ENCODE measurements around the gene RAB11B. TPM values are rescaled to one million over a fixed set of nuclear protein-coding genes. Genes with fewer than 3 reads are reported as not detected.

The RAB11B gene
- total and polyA plus RNA-seq, 8 donors: 47.7 to 116 (median 79.4) TPM

- Histone ChIP-seq H3K9me3 (no peaks in the 10 kb centered on the region), H3K36me3 (peaks cover 0 to 11% (median 6%) of the 10 kb centered on the region in 4 donors), H3K27me3 (no peaks in the 10 kb centered on the region), H3K4me1 (peaks cover 52 to 62% (median 57%) of the 10 kb centered on the region in 4 donors), H3K27ac (peak overlapping the region; percentile 94 to 98 (median 97)), H3K4me3 (peak overlapping the region; percentile 94 to 95 (median 94))
- no peak for DNase-seq
- no peak for TF ChIP-seq CTCF (IDR thresholded peaks at IDR 0.05)
- TF ChIP-seq POLR2A (IDR thresholded peaks at IDR 0.05): no peak
- TF ChIP-seq EP300 (IDR thresholded peaks at IDR 0.05): no peak
- TF ChIP-seq POLR2AphosphoS5 (IDR thresholded peaks at IDR 0.05): no peak
- intact Hi-C loops (cut with DNase I; ENCODE audit: low total_unique reads): no loop called here
- 14 to 22% (median 15%) methylated on average over 16 of the region's 16 CpGs for WGBS, 5 donors
These were observed 56.0 kb downstream of the RAB11B start for GRCh38 chr19:8446061-8446709.

GRCh38 chr19:8449830-8450229 lies 59.7 kb downstream of the RAB11B start:
- H3K27me3 ChIP-seq: no peaks in the 10 kb centered on the region
- peaks cover 78 to 90% (median 85%) of the 10 kb centered on the region in 4 donors for H3K4me1 ChIP-seq
- peak overlapping the region in 3 of 5 donors; percentile 30 to 33 (median 32) for H3K27ac ChIP-seq
- WGBS, 5 donors: 50 to 73% (median 59%) methylated on average over 7 to 8 of the region's 8 CpGs
- intact Hi-C loops (cut with DNase I; ENCODE audit: low total_unique reads): no loop called here
- peak in 1 of 2 donors; percentile 49 for DNase-seq
- peaks cover 0 to 30% (median 14%) of the 10 kb centered on the region in 4 donors for H3K36me3 ChIP-seq
- H3K9me3 ChIP-seq: no peaks in the 10 kb centered on the region
- TF ChIP-seq POLR2AphosphoS5 (IDR thresholded peaks at IDR 0.05) (no peak), CTCF (IDR thresholded peaks at IDR 0.05) (no peak), EP300 (IDR thresholded peaks at IDR 0.05) (no peak), POLR2A (IDR thresholded peaks at IDR 0.05) (no peak)
- no peak overlapping the region for H3K4me3 ChIP-seq

GRCh38 chr19:8451377-8451776 lies 61.2 kb downstream of the RAB11B start:
- no peaks in the 10 kb centered on the region for H3K27me3 ChIP-seq

GRCh38 chr19:8451885-8452284 lies 61.7 kb downstream of the RAB11B start:
- H3K27ac ChIP-seq: peak overlapping the region in 3 of 5 donors; percentile 5 to 38 (median 33)
- intact Hi-C loops (cut with DNase I; ENCODE audit: low total_unique reads): no loop called here
- H3K36me3 ChIP-seq: peaks cover 10 to 43% (median 29%) of the 10 kb centered on the region in 4 donors
- peak in 1 of 2 donors; percentile 41 for DNase-seq
- TF ChIP-seq POLR2A (IDR thresholded peaks at IDR 0.05) (no peak), POLR2AphosphoS5 (IDR thresholded peaks at IDR 0.05) (peak in 1 of 3 donors; percentile 41)
- no peaks in the 10 kb centered on the region for H3K9me3 ChIP-seq
- no peak overlapping the region for H3K4me3 ChIP-seq
- 28 to 37% (median 30%) methylated on average over 3 of the region's 3 CpGs for WGBS, 5 donors
- no peaks in the 10 kb centered on the region for H3K27me3 ChIP-seq
- peaks cover 73 to 93% (median 84%) of the 10 kb centered on the region in 4 donors for H3K4me1 ChIP-seq

More at GRCh38 chr19:8451377-8451776, 61.2 kb downstream of the RAB11B start:
- Histone ChIP-seq H3K9me3 (no peaks in the 10 kb centered on the region), H3K27ac (peak overlapping the region in 3 of 5 donors; percentile 5 to 38 (median 33)), H3K36me3 (peaks cover 5 to 43% (median 26%) of the 10 kb centered on the region in 4 donors), H3K4me1 (peaks cover 75 to 93% (median 85%) of the 10 kb centered on the region in 4 donors), H3K4me3 (no peak overlapping the region)
- DNase-seq: no peak
- WGBS, 5 donors: 53 to 62% (median 59%) methylated on average over 6 of the region's 6 CpGs
- TF ChIP-seq CTCF (IDR thresholded peaks at IDR 0.05): no peak
- no peak for TF ChIP-seq EP300 (IDR thresholded peaks at IDR 0.05)
- no peak for TF ChIP-seq POLR2AphosphoS5 (IDR thresholded peaks at IDR 0.05)
- TF ChIP-seq POLR2A (IDR thresholded peaks at IDR 0.05): no peak
- intact Hi-C loops (cut with DNase I; ENCODE audit: low total_unique reads): no loop called here

All from stomach (tissue), 9 donors.